Fibroblast of villous mesenchyme (primary cell): ENCODE measurements around the gene TAS1R1. TPM values are rescaled to one million over a fixed set of nuclear protein-coding genes. Genes with fewer than 3 reads are reported as not detected.

Source experiments
- DNase-seq: peaks from one replicate; pipeline ENCODE4 v3.0.0-alpha.2; 2010; ENCODE audit warnings: low read depth
- H3K4me3 ChIP-seq: 2 replicates; pipeline ENCODE4 v1.5.1; 2011; ENCODE audit warnings: low read depth, mild to moderate bottlenecking, low read length
- total RNA-seq: library from RNA; depleted of rRNA; stranded (reverse); fragments of >200 nt; gene quantifications from 2 replicates; pipeline ENCODE4 v1.2.3, GENCODE V29; 2012
- TF ChIP-seq, protein P1 (sequence below): IDR thresholded peaks from 2 replicates; pipeline ENCODE4 v1.5.1; 2012; ENCODE audit warnings: low read depth, mild to moderate bottlenecking, low read length; ENCODE audit not compliant: insufficient read depth

Gene TAS1R1
- total RNA-seq, 1 donor, result not detected

DNA sequence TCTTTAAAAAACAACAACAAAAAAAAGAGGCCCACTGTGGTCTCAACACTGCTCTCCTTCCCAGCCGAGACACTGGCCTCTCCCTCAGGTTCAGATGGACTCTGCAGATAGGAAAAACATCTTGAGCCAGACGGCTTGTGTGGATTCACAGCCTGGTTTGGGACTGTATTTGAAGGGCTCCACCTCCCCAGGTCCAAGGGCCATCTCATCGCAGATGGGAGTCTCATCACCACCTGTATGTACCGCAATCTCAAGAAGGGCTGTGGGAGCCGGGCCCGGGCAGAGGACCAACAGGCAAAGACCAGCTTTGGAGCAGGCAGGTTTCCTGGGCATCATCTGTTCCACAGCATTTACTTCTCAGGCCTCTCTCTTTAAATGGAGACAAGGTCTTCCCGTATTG is 34.9 kb downstream of the TAS1R1 start:
- no peak overlapping the region for H3K4me3 ChIP-seq
- DNase-seq, result no peak
- TF ChIP-seq, protein P1, sequence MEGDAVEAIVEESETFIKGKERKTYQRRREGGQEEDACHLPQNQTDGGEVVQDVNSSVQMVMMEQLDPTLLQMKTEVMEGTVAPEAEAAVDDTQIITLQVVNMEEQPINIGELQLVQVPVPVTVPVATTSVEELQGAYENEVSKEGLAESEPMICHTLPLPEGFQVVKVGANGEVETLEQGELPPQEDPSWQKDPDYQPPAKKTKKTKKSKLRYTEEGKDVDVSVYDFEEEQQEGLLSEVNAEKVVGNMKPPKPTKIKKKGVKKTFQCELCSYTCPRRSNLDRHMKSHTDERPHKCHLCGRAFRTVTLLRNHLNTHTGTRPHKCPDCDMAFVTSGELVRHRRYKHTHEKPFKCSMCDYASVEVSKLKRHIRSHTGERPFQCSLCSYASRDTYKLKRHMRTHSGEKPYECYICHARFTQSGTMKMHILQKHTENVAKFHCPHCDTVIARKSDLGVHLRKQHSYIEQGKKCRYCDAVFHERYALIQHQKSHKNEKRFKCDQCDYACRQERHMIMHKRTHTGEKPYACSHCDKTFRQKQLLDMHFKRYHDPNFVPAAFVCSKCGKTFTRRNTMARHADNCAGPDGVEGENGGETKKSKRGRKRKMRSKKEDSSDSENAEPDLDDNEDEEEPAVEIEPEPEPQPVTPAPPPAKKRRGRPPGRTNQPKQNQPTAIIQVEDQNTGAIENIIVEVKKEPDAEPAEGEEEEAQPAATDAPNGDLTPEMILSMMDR, result no peak

DNA sequence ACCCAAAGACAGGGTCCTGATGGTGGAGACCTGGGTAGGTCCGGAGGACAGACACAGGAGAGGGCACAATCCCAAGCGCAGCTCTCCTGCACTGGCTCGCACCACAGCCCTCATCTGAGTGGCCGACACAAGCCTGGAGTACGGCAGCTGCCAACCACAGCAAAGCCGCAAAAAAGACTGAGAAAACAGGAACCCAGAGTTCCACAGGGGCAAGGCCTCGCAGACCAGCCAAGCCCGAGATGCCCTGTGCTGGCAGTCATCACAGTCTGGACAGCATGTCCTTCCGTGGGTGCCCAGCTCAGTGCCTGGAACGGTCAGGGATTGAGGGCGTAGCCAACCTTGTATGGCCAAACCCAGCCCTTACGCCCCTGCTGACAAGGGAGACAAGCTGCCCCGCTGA is 36.1 kb downstream of the TAS1R1 start:
- DNase-seq, result no peak
- TF ChIP-seq, protein P1, result no peak
- H3K4me3 ChIP-seq, result no peak overlapping the region

DNA sequence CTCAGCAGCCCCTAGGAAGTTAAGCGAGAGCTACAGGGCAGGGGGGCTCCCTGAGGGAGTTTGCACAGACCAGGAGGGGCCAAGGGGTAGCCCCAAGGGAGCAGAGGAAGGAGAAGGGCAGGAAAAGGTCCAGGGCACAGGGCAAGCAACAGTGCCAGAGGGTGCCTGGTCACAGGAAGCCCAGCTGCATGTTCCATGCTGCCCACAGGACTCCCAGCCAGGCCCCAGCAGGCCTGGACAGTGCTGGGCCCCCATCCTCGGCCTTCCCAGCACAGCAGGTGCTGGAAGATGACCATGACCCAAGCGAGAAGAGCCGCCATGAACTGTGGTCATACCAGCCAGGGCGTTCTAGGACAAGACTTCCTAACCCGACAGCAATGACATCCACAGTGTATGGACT is 36.5 kb downstream of the TAS1R1 start:
- TF ChIP-seq, protein P1, result no peak

DNA sequence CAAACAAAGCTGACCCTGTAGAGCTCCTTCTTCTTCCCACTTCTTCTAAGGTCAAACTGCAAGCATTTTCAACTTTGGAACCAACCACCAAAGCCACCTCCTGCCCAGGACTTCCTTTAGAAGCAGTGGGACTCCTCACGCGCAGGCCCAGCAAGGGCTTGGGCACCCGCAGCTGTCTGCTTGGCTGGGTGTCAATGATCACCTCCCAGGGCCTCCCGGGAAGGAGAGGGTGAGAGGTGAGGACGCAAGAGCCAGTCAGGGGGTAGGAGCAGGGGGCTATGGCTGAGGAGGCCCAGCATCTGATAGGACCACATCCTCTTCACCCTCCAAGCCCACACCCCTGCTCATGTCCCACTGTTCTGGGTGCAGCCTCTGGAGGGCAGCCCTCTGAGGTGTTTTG is 37.3 kb downstream of the TAS1R1 start:
- TF ChIP-seq, protein P1, result no peak
- no peak for DNase-seq
- H3K4me3 ChIP-seq, result no peak overlapping the region

More for the DNA sequence above, 36.5 kb downstream of the TAS1R1 start:
- no peak overlapping the region for H3K4me3 ChIP-seq
- DNase-seq, result no peak

DNA sequence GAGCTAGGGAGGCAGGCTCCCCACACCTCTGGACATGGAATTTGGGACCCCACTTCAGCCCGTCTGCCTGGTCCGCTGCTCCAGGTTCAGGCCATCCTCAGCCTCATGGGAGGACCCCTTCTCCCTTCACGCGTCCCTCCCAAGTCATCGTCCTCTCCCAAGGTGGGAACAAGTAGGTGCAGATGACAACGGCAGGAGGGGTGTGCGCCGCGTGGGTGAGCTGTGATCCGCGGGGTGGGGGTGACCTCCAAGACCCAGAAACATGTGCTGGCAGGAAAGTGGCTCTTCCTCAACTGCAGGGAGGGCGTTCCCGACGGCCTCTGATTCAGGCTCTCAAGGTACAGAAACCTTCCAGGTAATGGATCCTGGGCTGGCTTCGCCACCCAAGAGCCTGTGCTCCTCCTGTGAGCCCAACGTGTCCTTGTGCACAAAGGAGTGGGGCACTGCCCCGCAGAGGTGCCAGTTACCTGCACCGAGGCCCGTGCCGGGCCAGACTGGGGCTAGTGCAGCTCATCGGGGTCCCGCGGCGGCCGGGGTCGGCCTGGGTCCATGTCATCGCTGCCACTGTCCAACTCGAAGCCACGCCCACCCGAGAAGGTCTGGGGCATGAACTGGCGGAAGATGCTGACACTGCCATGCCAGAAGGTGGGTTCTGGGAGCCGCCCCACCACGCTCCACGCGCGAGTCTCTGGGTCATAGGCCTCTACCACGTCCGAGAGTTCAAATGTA is 37.9 kb downstream of the TAS1R1 start:
- TF ChIP-seq, protein P1, result no peak
- no peak for DNase-seq
- no peak overlapping the region for H3K4me3 ChIP-seq

DNA sequence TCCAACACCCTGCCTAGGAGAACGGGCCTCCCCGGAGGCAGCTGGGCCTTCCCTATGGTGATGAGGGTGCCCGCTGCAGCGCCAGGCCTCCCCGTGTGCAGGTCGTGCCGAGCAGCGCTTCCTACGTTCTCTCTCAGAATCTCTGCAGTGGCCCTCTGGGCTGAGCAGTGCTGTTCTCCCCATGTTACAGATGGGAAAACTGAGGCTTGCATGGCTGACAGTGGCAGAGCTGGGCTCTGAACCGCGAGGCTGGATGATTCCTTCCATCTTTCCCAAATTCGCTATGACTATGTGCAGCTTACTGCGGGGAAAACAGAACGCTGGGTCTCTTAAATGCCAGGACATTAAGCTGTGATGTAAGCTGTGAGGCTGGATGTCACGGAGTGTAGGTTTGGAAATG is 38.7 kb downstream of the TAS1R1 start:
- no peak for DNase-seq
- TF ChIP-seq, protein P1, result no peak

More for the DNA sequence above, 38.7 kb downstream of the TAS1R1 start:
- H3K4me3 ChIP-seq, result no peak overlapping the region
